Colonic mucosa (tissue), 4 donors: ENCODE measurements around the gene OR56A5. TPM values are rescaled to one million over a fixed set of nuclear protein-coding genes. Genes with fewer than 3 reads are reported as not detected.
"Not testable (repeated sequence)": the region's sequence is repeated elsewhere in the genome, so short reads cannot be mapped to it uniquely, and the experiment has no call there.

Source experiments
- DNase-seq: peaks from one replicate; pipeline ENCODE4 v3.0.0-alpha.2; 2020
- H3K27ac ChIP-seq: fragments of 200-600 bp; one replicate; pipeline ENCODE4 v1.8.0; 2021
- H3K27me3 ChIP-seq: fragments of 200-600 bp; one replicate; pipeline ENCODE4 v1.8.0; 2021
- H3K36me3 ChIP-seq: fragments of 200-600 bp; one replicate; pipeline ENCODE4 v1.8.0; 2021
- H3K4me1 ChIP-seq: fragments of 200-600 bp; one replicate; pipeline ENCODE4 v1.8.0; 2021; ENCODE audit warnings: mild to moderate bottlenecking
- H3K4me3 ChIP-seq: fragments of 200-600 bp; one replicate; pipeline ENCODE4 v1.8.0; 2021
- H3K9ac ChIP-seq, 2 donors: one replicate each; pipeline ENCODE4 v1.7.0; 2013; ENCODE audit warnings: control low read depth in 2 of 2, low read depth in 2 of 2, low read length in 2 of 2
- H3K9me3 ChIP-seq: fragments of 200-600 bp; one replicate; pipeline ENCODE4 v1.8.0; 2021
- CTCF ChIP-seq: fragments of 200-600 bp; IDR thresholded peaks from one replicate; pipeline ENCODE4 v1.8.0; 2022; ENCODE audit warnings: antibody characterized with exemption, mild to moderate bottlenecking
- intact Hi-C: fragments of 100-400 bp; cut with DNase I; formaldehyde crosslinking; loops from one replicate; pipeline ENCODE4 v1.14.1; 2022
- total RNA-seq, 2 donors: library from RNA; stranded (reverse); fragmentation: NEBNext Ultra II Directional in 1 of 2; extraction: Animal tissue kit (Norgen Biotek cat#: 25700) in 1 of 2; gene quantifications; one replicate each; pipeline ENCODE4 v1.2.1, GENCODE V29; 2021
- donor health status: healthy.
- donor health status: DM: no; HTN: no; CAD: no.
- donor health status: DM: no; HTN: no; CAD: no.

Gene OR56A5
- total RNA-seq, 2 donors from 2014 or later, result not detected

- H3K9ac ChIP-seq, result no peak within 1 kb of the TSS
- no peaks in the 10 kb centered on the region for H3K27me3 ChIP-seq
- no peak for TF ChIP-seq CTCF
- no peaks in the 10 kb centered on the region for H3K9me3 ChIP-seq
- intact Hi-C loops, result no loop called here
- no peak for DNase-seq
- H3K4me1 ChIP-seq, result no peaks in the 10 kb centered on the region
- H3K36me3 ChIP-seq, result no peaks in the 10 kb centered on the region
- H3K27ac ChIP-seq, result no peak within 1 kb of the TSS
- H3K4me3 ChIP-seq, result no peak within 1 kb of the TSS
Observed at GRCh38 chr11:5986885-5987284, 18.6 kb upstream of the OR56A5 start, which contains the start of gene OR52L1. TSS of gene OR52L1 (minus strand) at chr11:5986985. CDS start at chr11:5986930, 55 bp downstream.

- no peak overlapping the region for H3K9ac ChIP-seq
- H3K27me3 ChIP-seq, result no peaks in the 10 kb centered on the region
- no peaks in the 10 kb centered on the region for H3K4me1 ChIP-seq
- no peak for DNase-seq
- H3K27ac ChIP-seq, result no peak overlapping the region
- intact Hi-C loops, result no loop called here
- H3K4me3 ChIP-seq, result no peak overlapping the region
- no peak for TF ChIP-seq CTCF
- no peaks in the 10 kb centered on the region for H3K36me3 ChIP-seq
- no peaks in the 10 kb centered on the region for H3K9me3 ChIP-seq
Observed at GRCh38 chr11:5983443-5983842, 15.1 kb upstream of the OR56A5 start.

GRCh38 chr11:5973530-5973929 is 5.2 kb upstream of the OR56A5 start:
- Histone ChIP-seq H3K9me3 (no peaks in the 10 kb centered on the region), H3K36me3 (no peaks in the 10 kb centered on the region), H3K9ac (no peak overlapping the region), H3K27ac (no peak overlapping the region), H3K27me3 (no peaks in the 10 kb centered on the region), H3K4me1 (no peaks in the 10 kb centered on the region), H3K4me3 (no peak overlapping the region)
- no peak for DNase-seq
- no peak for TF ChIP-seq CTCF
- intact Hi-C loops, result no loop called here

- Histone ChIP-seq H3K4me1 (no peaks in the 10 kb centered on the region), H3K27me3 (no peaks in the 10 kb centered on the region), H3K9ac (no peak overlapping the region), H3K36me3 (no peaks in the 10 kb centered on the region), H3K27ac (no peak overlapping the region), H3K9me3 (no peaks in the 10 kb centered on the region), H3K4me3 (no peak overlapping the region)
- intact Hi-C loops, result no loop called here
- no peak for TF ChIP-seq CTCF
- DNase-seq, result no peak
Observed at GRCh38 chr11:5967708-5968107, 586 bp downstream of the OR56A5 start.

- no peaks in the 10 kb centered on the region for H3K27me3 ChIP-seq
- H3K9ac ChIP-seq, result no peak overlapping the region
- H3K4me1 ChIP-seq, result no peaks in the 10 kb centered on the region
- no peak for DNase-seq
- no peaks in the 10 kb centered on the region for H3K9me3 ChIP-seq
- H3K27ac ChIP-seq, result no peak overlapping the region
- TF ChIP-seq CTCF, result no peak
- intact Hi-C loops, result no loop called here
- no peak overlapping the region for H3K4me3 ChIP-seq
- H3K36me3 ChIP-seq, result no peaks in the 10 kb centered on the region
Observed at GRCh38 chr11:5966958-5967357, 1.3 kb downstream of the OR56A5 start.

- H3K27me3 ChIP-seq, H3K36me3 ChIP-seq, H3K9me3 ChIP-seq, H3K4me1 ChIP-seq, H3K27ac ChIP-seq, intact Hi-C loops, H3K9ac ChIP-seq, DNase-seq, H3K4me3 ChIP-seq: not testable (repeated sequence)
Observed at GRCh38 chr11:5960704-5961320, 7.5 kb downstream of the OR56A5 start.
